Omental fat pad (tissue), 4 donors: Measurements from ENCODE around the gene MON1A. TPM values are rescaled to one million over a fixed set of nuclear protein-coding genes. Genes with fewer than 3 reads are reported as not detected.
A peak's percentile ranks its signal among the peaks of the same experiment; 100 is the strongest.

ENCODE experiments used
- ATAC-seq: fragments of 150-250 bp; one replicate; pipeline ENCODE4 v1.9.1; 2016; ENCODE audit warnings: mild to moderate bottlenecking, moderate library complexity; ENCODE audit not compliant: low FRiP score
- DNase-seq: peaks from one replicate; pipeline ENCODE4 v3.0.0-alpha.2; 2019; ENCODE audit warnings: low spot score
- CTCF ChIP-seq, 3 donors: fragments of 450-650 bp; IDR thresholded peaks; one replicate each; pipeline ENCODE4 v1.5.1; 2016 to 2017; ENCODE audit warnings: antibody characterized with exemption in 3 of 3, mild to moderate bottlenecking in 3 of 3, moderate library complexity in 2 of 3
- small RNA-seq: library from RNA; depleted of rRNA; stranded (forward); fragments of <200 nt; gene quantifications from one replicate; pipeline ENCODE3, GENCODE V24; 2016
- total RNA-seq, 4 donors: library from RNA; depleted of rRNA; stranded (reverse); fragments of >200 nt; gene quantifications; one replicate each; pipeline ENCODE4 v1.1.0, GENCODE V29; 2016

Gene MON1A
- total RNA-seq, 4 donors from 2014 or later: 7.1 to 16.6 (median 10.5) TPM

- ATAC-seq (peak; percentile 5), DNase-seq (no peak)
- no peak for TF ChIP-seq CTCF (IDR thresholded peaks at IDR 0.05)
These were observed 60.6 kb downstream of the MON1A start for GRCh38 chr3:49868862-49869466.

- DNase-seq (no peak), ATAC-seq (no peak)
These were observed 61.7 kb downstream of the MON1A start for GRCh38 chr3:49867871-49868321.

DNA sequence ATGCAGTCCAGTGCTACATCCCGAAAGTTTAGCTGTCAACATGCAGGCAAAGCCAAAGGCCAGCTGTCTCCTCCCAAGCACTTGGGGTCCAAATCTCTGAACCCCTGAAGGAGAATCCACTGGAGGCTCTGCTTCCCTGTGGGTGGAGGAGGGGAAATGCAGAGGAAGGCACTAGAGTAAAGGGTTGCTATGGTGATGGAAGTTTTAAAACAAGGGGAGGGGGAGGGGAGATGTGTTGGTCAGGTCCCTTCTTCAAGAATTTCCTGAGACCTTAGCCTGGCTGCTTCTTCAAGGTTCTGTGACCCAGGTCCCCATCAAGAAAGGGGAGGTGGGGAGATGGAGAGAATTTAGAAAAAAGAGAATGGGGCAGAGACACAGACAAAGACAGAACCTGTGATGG, 62.2 kb downstream of the MON1A start:
- no peak for DNase-seq
- no peak for ATAC-seq
- no peak for TF ChIP-seq CTCF (IDR thresholded peaks at IDR 0.05)

More at GRCh38 chr3:49867871-49868321, 61.7 kb downstream of the MON1A start:
- no peak for TF ChIP-seq CTCF (IDR thresholded peaks at IDR 0.05)

DNA sequence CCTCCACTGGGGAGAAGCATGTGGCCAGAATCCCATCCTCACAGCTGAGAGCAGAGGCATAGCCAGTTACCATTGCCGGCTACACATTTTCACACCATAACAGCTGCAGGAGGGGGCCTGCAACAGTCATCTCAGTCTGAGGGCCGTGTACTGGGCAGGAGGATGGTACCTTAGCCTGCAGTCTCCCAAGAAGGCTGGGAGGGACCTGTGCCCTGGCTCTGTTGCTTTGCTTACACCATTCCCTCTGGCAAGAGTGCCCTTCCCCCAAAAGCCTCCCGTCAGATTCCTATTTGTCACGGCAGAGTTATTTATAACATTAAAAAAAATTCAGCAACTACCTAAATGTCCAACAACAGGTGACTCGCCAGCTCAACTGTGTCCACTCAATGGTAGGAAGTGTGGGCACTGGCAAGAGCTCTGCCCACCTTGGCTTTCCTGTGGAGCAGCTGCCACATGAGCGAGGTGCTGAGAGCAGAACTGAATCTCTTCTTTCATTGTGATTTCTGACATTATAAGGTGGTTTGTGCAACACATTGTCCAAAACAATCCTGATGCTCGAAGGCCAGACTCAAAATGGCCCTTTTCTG, 64.3 kb downstream of the MON1A start:
- no peak for ATAC-seq
- no peak for TF ChIP-seq CTCF (IDR thresholded peaks at IDR 0.05)

DNA sequence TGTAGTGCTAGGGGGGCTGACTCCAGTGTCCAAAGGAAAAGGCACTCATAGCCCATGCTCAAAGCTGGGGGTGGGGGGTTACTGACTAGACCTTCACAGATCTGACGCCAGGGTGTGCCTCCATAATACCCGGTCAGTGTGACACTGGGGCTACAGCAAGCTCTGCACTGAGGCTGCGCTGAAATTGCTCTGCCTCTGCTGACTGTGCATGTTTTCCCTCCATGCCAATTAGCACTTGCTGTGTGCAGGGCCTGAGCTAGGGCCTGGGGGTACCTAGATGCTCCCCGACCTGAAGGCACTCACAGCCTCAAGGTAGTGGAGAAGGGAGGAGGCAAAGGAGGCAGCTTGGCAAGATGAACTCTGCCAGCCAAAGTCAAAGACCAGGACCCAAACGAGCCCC, 65.1 kb downstream of the MON1A start:
- no peak for TF ChIP-seq CTCF (IDR thresholded peaks at IDR 0.05)
- DNase-seq: no peak
- ATAC-seq: no peak

More for the DNA sequence above, 64.3 kb downstream of the MON1A start:
- no peak for DNase-seq

GRCh38 chr3:49859576-49860305, 69.9 kb downstream of the MON1A start:
- no peak for TF ChIP-seq CTCF (IDR thresholded peaks at IDR 0.05)
- DNase-seq (no peak), ATAC-seq (no peak)

Small RNA genes within 50 kb of the gene (small RNA-seq; reads per million reads assigned to genes)
- gene RN7SL217P: not detected

Other genes starting within 250 kb of the MON1A start
- 10 to 100 TPM in 3 of 4 donors, 1 to 10 TPM in 1; 3.5 to 94.1 (median 25.0) TPM for gene MST1, start 240.3 kb downstream of the MON1A start, total RNA-seq
- 10 to 100 TPM; 22.2 to 28.7 (median 26.7) TPM for gene RNF123, start 240.3 kb downstream of the MON1A start, total RNA-seq
- gene AMIGO3, start 210.1 kb downstream of the MON1A start, total RNA-seq: 1 to 10 TPM in 3 of 4 donors, under 1 TPM in 1; 0.82 to 2.9 (median 2.3) TPM
- gene GMPPB, start 205.9 kb downstream of the MON1A start, total RNA-seq: 10 to 100 TPM; 15.6 to 31.7 (median 27.3) TPM
- 10 to 100 TPM; 30.5 to 41.3 (median 35.8) TPM for gene IP6K1, start 143.3 kb downstream of the MON1A start, total RNA-seq
- gene CDHR4, start 129.9 kb downstream of the MON1A start, total RNA-seq: 1 to 10 TPM in 1 of 4 donors, under 1 TPM in 1, not detected in 2; 0.36 to 6.0 TPM
- gene INKA1, start 126.5 kb downstream of the MON1A start, total RNA-seq: 1 to 10 TPM in 2 of 4 donors, under 1 TPM in 2; 0.74 to 9.9 (median 2.4) TPM
- 10 to 100 TPM; 33.6 to 85.4 (median 38.1) TPM for gene UBA7, start 115.9 kb downstream of the MON1A start, total RNA-seq
- 1 to 10 TPM in 3 of 4 donors, not detected in 1; 1.0 to 1.8 (median 1.6) TPM for gene TRAIP, start 73.2 kb downstream of the MON1A start, total RNA-seq
- not detected for gene CAMKV, start 59.9 kb downstream of the MON1A start, total RNA-seq
- 10 to 100 TPM in 1 of 4 donors, 1 to 10 TPM in 2, under 1 TPM in 1; 0.95 to 12.6 (median 5.6) TPM for gene MST1R, start 25.9 kb downstream of the MON1A start, total RNA-seq
- 100 to 1,000 TPM in 1 of 4 donors, 10 to 100 TPM in 3; 62.3 to 137 (median 88.4) TPM for gene RBM6, start 10.3 kb upstream of the MON1A start, total RNA-seq
- 100 to 1,000 TPM; 143 to 308 (median 190) TPM for gene RBM5, start 159.1 kb upstream of the MON1A start, total RNA-seq
- 10 to 100 TPM; 18.3 to 46.2 (median 33.8) TPM for gene SEMA3F, start 225.5 kb upstream of the MON1A start, total RNA-seq